Measurements from ENCODE around the gene ARHGEF28. TPM values are rescaled to one million over a fixed set of nuclear protein-coding genes. Genes with fewer than 3 reads are reported as not detected.

ARHGEF28 gene
- total and polyA plus RNA-seq, 2 donors (not counting 1 experiment from before 2014, with no cell fraction given): not detected

GRCh38 chr5:73887688-73888087 is 261.7 kb downstream of the ARHGEF28 start:
- CTCF ChIA-PET: interaction anchor here (2.4 kb wide), 1 partner anchor 15 kb away, joined by 9 read pairs; no protein-coding TSS in a partner anchor
- Histone ChIP-seq H4K20me1 (ENCODE audit: control insufficient read depth, insufficient read depth, low read length, poor library complexity, severe bottlenecking) (no peaks in the 10 kb centered on the region), H3K27ac (ENCODE audit: low read length in 2 of 2) (no peak overlapping the region), H3K4me3 (ENCODE audit: control extremely low read depth in 1 of 5, extremely low read depth in 1 of 5, insufficient read depth in 1 of 5, low read depth in 2 of 5, low read length in 4 of 5) (no peak overlapping the region), H3K4me2 (replicated peaks; ENCODE audit: low read depth, low read length, poor library complexity, severe bottlenecking) (no peak overlapping the region), H3K9ac (ENCODE audit: low read length) (no peak overlapping the region), H2AFZ (ENCODE audit: insufficient read depth, low read depth, low read length, poor library complexity, severe bottlenecking) (no peak overlapping the region), H3K4me1 (ENCODE audit: control insufficient read depth in 2 of 2, insufficient read depth in 2 of 2, low read length in 2 of 2) (no peaks in the 10 kb centered on the region), H3K27me3 (replicated peaks in 1 of 4; ENCODE audit: control extremely low read depth in 1 of 4, control insufficient read depth in 3 of 4, insufficient read depth in 4 of 4, low read length in 3 of 4) (no peaks in the 10 kb centered on the region), H3K9me3 (ENCODE audit: control extremely low read depth in 1 of 3, control insufficient read depth in 2 of 3, insufficient read depth in 1 of 3, low read length in 2 of 3) (no peaks in the 10 kb centered on the region), H3K79me2 (ENCODE audit: control insufficient read depth, insufficient read depth, low read length) (no peaks in the 10 kb centered on the region), H3K36me3 (replicated peaks in 1 of 2; ENCODE audit: control extremely low read depth in 1 of 2, control insufficient read depth in 1 of 2, extremely low read depth in 1 of 2, insufficient read depth in 2 of 2, low read length in 1 of 2) (no peaks in the 10 kb centered on the region)
- Mint-ChIP-seq H3K27ac (no peak overlapping the region), H3K27me3 (peaks cover 31% of the 10 kb centered on the region), H3K4me3 (no peak overlapping the region), H3K9me3 (ENCODE audit: insufficient read depth) (no peaks in the 10 kb centered on the region), H3K4me1 (no peaks in the 10 kb centered on the region)
- ATAC-seq (ENCODE audit: low read depth) (no peak), DNase-seq (no peak)
- POLR2A ChIA-PET: no interaction called here
- TF ChIP-seq CTCF (IDR thresholded peaks at IDR 0.05): no peak
- 88% methylated on average over 3 of the region's 4 CpGs for WGBS (ENCODE audit: insufficient coverage)
- intact Hi-C loops (cut with micrococcal nuclease): no loop called here

- Mint-ChIP-seq H3K4me3 (no peak overlapping the region), H3K27ac (no peak overlapping the region), H3K27me3 (peaks cover 43% of the 10 kb centered on the region), H3K4me1 (no peaks in the 10 kb centered on the region), H3K9me3 (ENCODE audit: insufficient read depth) (no peaks in the 10 kb centered on the region)
- no peak for DNase-seq
- no peak overlapping the region for H3K9ac ChIP-seq (ENCODE audit: low read length)
- H3K27ac ChIP-seq (ENCODE audit: low read length in 2 of 2): no peak overlapping the region
- TF ChIP-seq CTCF (IDR thresholded peaks at IDR 0.05): no peak
- TF ChIP-seq EZH2 (IDR thresholded peaks at IDR 0.05; ENCODE audit: borderline replicate concordance, insufficient read depth, low read depth, low read length, poor library complexity, severe bottlenecking): no peak
- no peaks in the 10 kb centered on the region for H3K9me3 ChIP-seq (ENCODE audit: control extremely low read depth in 1 of 3, control insufficient read depth in 2 of 3, insufficient read depth in 1 of 3, low read length in 2 of 3)
- H3K79me2 ChIP-seq (ENCODE audit: control insufficient read depth, insufficient read depth, low read length): no peaks in the 10 kb centered on the region
- H2AFZ ChIP-seq (ENCODE audit: insufficient read depth, low read depth, low read length, poor library complexity, severe bottlenecking): no peak overlapping the region
- H3K4me1 ChIP-seq (ENCODE audit: control insufficient read depth in 2 of 2, insufficient read depth in 2 of 2, low read length in 2 of 2): no peaks in the 10 kb centered on the region
- no peak for ATAC-seq (ENCODE audit: low read depth)
- H3K27me3 ChIP-seq (replicated peaks in 1 of 4; ENCODE audit: control extremely low read depth in 1 of 4, control insufficient read depth in 3 of 4, insufficient read depth in 4 of 4, low read length in 3 of 4): peaks cover 0 to under 1% (median 0%) of the 10 kb centered on the region in 4 experiments
- H3K4me3 ChIP-seq (ENCODE audit: control extremely low read depth in 1 of 5, extremely low read depth in 1 of 5, insufficient read depth in 1 of 5, low read depth in 2 of 5, low read length in 4 of 5): no peak overlapping the region
- intact Hi-C loops (cut with micrococcal nuclease): no loop called here
- H4K20me1 ChIP-seq (ENCODE audit: control insufficient read depth, insufficient read depth, low read length, poor library complexity, severe bottlenecking): no peaks in the 10 kb centered on the region
- no peaks in the 10 kb centered on the region for H3K36me3 ChIP-seq (replicated peaks in 1 of 2; ENCODE audit: control extremely low read depth in 1 of 2, control insufficient read depth in 1 of 2, extremely low read depth in 1 of 2, insufficient read depth in 2 of 2, low read length in 1 of 2)
- ChIA-PET CTCF (no interaction called here), POLR2A (no interaction called here)
- H3K4me2 ChIP-seq (replicated peaks; ENCODE audit: low read depth, low read length, poor library complexity, severe bottlenecking): no peak overlapping the region
- 95% methylated on average over 4 of the region's 4 CpGs for WGBS (ENCODE audit: insufficient coverage)
Measured at GRCh38 chr5:73890569-73890968, 264.6 kb downstream of the ARHGEF28 start.

All from B cell (primary cell).